H1 (cell line): ENCODE measurements around the gene DYNLRB2. TPM values are rescaled to one million over a fixed set of nuclear protein-coding genes. Genes with fewer than 3 reads are reported as not detected.

ENCODE experiments used
- CTCF ChIA-PET: fragments of 300-600 bp; sonication (Branson Sonifier 250); formaldehyde crosslinking; loops from one replicate; lab custom pipeline; 2021; ENCODE audit not compliant: partially characterized antibody; lab: Charles Lee
- POLR2A ChIA-PET: fragments of 300-600 bp; sonication (Branson Sonifier 250); formaldehyde crosslinking; loops from one replicate; lab custom pipeline; 2021; ENCODE audit warnings: inconsistent platforms; ENCODE audit not compliant: partially characterized antibody; lab: Charles Lee
- DNase-seq, 2 experiments: peaks; one replicate each; pipeline versions ENCODE4 v3.0.0 to v3.0.0-alpha.2; 2010 to 2022; ENCODE audit warnings: low spot score in 2 of 2, low read depth in 1 of 2, mixed read lengths in 1 of 2
- FAIRE-seq: peaks from 2 replicates; lab custom pipeline; 2011; peaks lifted over from hg19 to GRCh38; lab: Jason Lieb, UNC
- H2AFZ ChIP-seq: 2 replicates; pipeline ENCODE4 v1.8.1; 2012; ENCODE audit warnings: low read length, inconsistent platforms
- H2AK5ac ChIP-seq: 2 replicates; pipeline ENCODE4 v1.6.1; 2013; ENCODE audit warnings: low read depth, low read length
- H2BK120ac ChIP-seq: replicated peaks from 2 replicates; pipeline ENCODE3; 2013; ENCODE audit warnings: low read depth, low read length, inconsistent platforms
- H2BK12ac ChIP-seq: 2 replicates; pipeline ENCODE4 v1.6.1; 2013; ENCODE audit warnings: low read depth, low read length
- H2BK15ac ChIP-seq: 2 replicates; pipeline ENCODE4 v1.6.1; 2013; ENCODE audit warnings: low read length
- H2BK20ac ChIP-seq: 2 replicates; pipeline ENCODE4 v1.6.1; 2013; ENCODE audit warnings: low read length
- H2BK5ac ChIP-seq: 2 replicates; pipeline ENCODE4 v1.6.1; 2013; ENCODE audit warnings: low read depth, low read length
- H3K14ac ChIP-seq: 2 replicates; pipeline ENCODE4 v1.6.1; 2013; ENCODE audit warnings: inconsistent platforms; ENCODE audit not compliant: insufficient read length
- H3K18ac ChIP-seq: 2 replicates; pipeline ENCODE4 v1.6.1; 2013; ENCODE audit warnings: low read length; ENCODE audit errors: extremely low read depth
- H3K23ac ChIP-seq: 2 replicates; pipeline ENCODE4 v1.6.1; 2013; ENCODE audit warnings: inconsistent platforms; ENCODE audit not compliant: insufficient read length
- H3K23me2 ChIP-seq: 2 replicates; pipeline ENCODE4 v1.6.1; 2013; ENCODE audit warnings: low read depth, low read length
- H3K27ac ChIP-seq: 2 replicates; pipeline ENCODE4 v1.6.1; 2011; ENCODE audit warnings: low read depth, low read length, inconsistent platforms
- H3K27me3 ChIP-seq, 4 experiments: replicated peaks in 1 of 4; 1 replicate in 1 of 4; 2 replicates in 3 of 4; pipeline versions ENCODE4 v1.6.1 to v1.8.1; 2011 to 2013; ENCODE audit warnings: low read length in 3 of 4, mild to moderate bottlenecking in 3 of 4, inconsistent platforms in 2 of 4, mixed read lengths in 2 of 4, moderate library complexity in 1 of 4; ENCODE audit not compliant: control insufficient read depth in 3 of 4, insufficient read depth in 3 of 4; ENCODE audit errors: extremely low read depth in 1 of 4
- H3K36me3 ChIP-seq, 4 experiments: 2 replicates each; pipeline versions ENCODE4 v1.6.1 to v1.8.1; 2011 to 2013; ENCODE audit warnings: mild to moderate bottlenecking in 4 of 4, low read length in 3 of 4, moderate library complexity in 2 of 4, control low read depth in 1 of 4, inconsistent platforms in 1 of 4; ENCODE audit not compliant: insufficient read depth in 4 of 4, control insufficient read depth in 2 of 4
- H3K4ac ChIP-seq: replicated peaks from 2 replicates; pipeline ENCODE3; 2013; ENCODE audit warnings: low read length, low read depth, mixed read lengths, inconsistent platforms; ENCODE audit not compliant: insufficient read length
- H3K4me1 ChIP-seq, 4 experiments: replicated peaks in 1 of 4; 1 replicate in 1 of 4; 2 replicates in 3 of 4; pipeline versions ENCODE4 v1.6.1 to v1.8.1; 2011 to 2013; ENCODE audit warnings: low read length in 3 of 4, inconsistent platforms in 2 of 4, mixed read lengths in 1 of 4; ENCODE audit not compliant: insufficient read depth in 4 of 4, control insufficient read depth in 3 of 4
- H3K4me2 ChIP-seq, 2 experiments: 2 replicates each; pipeline versions ENCODE4 v1.6.1 to v1.8.1; 2011 to 2013; ENCODE audit warnings: low read depth in 2 of 2, low read length in 2 of 2, control low read depth in 1 of 2, inconsistent platforms in 1 of 2, mild to moderate bottlenecking in 1 of 2; ENCODE audit not compliant: insufficient read depth in 1 of 2
- H3K4me3 ChIP-seq, 4 experiments: fragments of 200-600, 300-600 bp in 1 of 4; sonication (generic), shearing (Covaris generic), sonication (Bioruptor Twin) in 1 of 4; 2 replicates each; pipeline versions ENCODE4 v1.5.1 to v1.8.1; 2011 to 2016; ENCODE audit warnings: low read length in 4 of 4, low read depth in 3 of 4, control low read depth in 2 of 4, inconsistent platforms in 2 of 4, mild to moderate bottlenecking in 2 of 4, mixed read lengths in 1 of 4, moderate library complexity in 1 of 4; ENCODE audit not compliant: insufficient read depth in 2 of 4; ENCODE audit errors: extremely low read depth in 1 of 4
- H3K56ac ChIP-seq: replicated peaks from 2 replicates; pipeline ENCODE3; 2013; ENCODE audit warnings: low read depth, mild to moderate bottlenecking, mixed read lengths, low read length, inconsistent platforms; ENCODE audit not compliant: insufficient read length
- H3K79me1 ChIP-seq: 2 replicates; pipeline ENCODE4 v1.6.1; 2013; ENCODE audit warnings: low read depth, low read length, control low read depth
- H3K79me2 ChIP-seq, 2 experiments: 2 replicates each; pipeline versions ENCODE4 v1.6.1 to v1.8.1; 2012 to 2013; ENCODE audit warnings: low read length in 2 of 2, mild to moderate bottlenecking in 2 of 2, inconsistent platforms in 1 of 2; ENCODE audit not compliant: insufficient read depth in 2 of 2, control insufficient read depth in 1 of 2
- H3K9ac ChIP-seq, 4 experiments: replicated peaks in 1 of 4; 1 replicate in 1 of 4; 2 replicates in 3 of 4; pipeline versions ENCODE4 v1.6.1 to v1.8.1; 2011 to 2013; ENCODE audit warnings: low read depth in 3 of 4, low read length in 3 of 4, control low read depth in 2 of 4, mild to moderate bottlenecking in 2 of 4, moderate library complexity in 2 of 4, inconsistent platforms in 1 of 4; ENCODE audit errors: extremely low read depth in 1 of 4
- H3K9me3 ChIP-seq, 2 experiments: 2 replicates each; pipeline versions ENCODE4 v1.6.1 to v1.8.1; 2012 to 2013; ENCODE audit warnings: mild to moderate bottlenecking in 2 of 2, moderate library complexity in 2 of 2, control low read depth in 1 of 2, inconsistent platforms in 1 of 2, low read depth in 1 of 2, low read length in 1 of 2, mixed read lengths in 1 of 2; ENCODE audit not compliant: insufficient read depth in 2 of 2
- H4K20me1 ChIP-seq, 2 experiments: replicated peaks in 1 of 2; 2 replicates each; pipeline versions ENCODE3 to v1.8.1; 2011 to 2013; ENCODE audit warnings: inconsistent platforms in 2 of 2, low read length in 2 of 2, mild to moderate bottlenecking in 1 of 2; ENCODE audit not compliant: insufficient read depth in 2 of 2, control insufficient read depth in 1 of 2
- H4K5ac ChIP-seq: 2 replicates; pipeline ENCODE4 v1.6.1; 2013; ENCODE audit warnings: low read length, low read depth, mixed read lengths, inconsistent platforms; ENCODE audit not compliant: insufficient read length
- H4K8ac ChIP-seq: 2 replicates; pipeline ENCODE4 v1.8.0; 2013; ENCODE audit warnings: mild to moderate bottlenecking, moderate library complexity, low read length, inconsistent platforms; ENCODE audit not compliant: insufficient read depth; ENCODE audit errors: extremely low read depth
- H4K91ac ChIP-seq: replicated peaks from 2 replicates; pipeline ENCODE3; 2013; ENCODE audit warnings: low read length, mixed read lengths, inconsistent platforms; ENCODE audit not compliant: insufficient read length
- EZH2 ChIP-seq: fragments of 200-600 bp; sonication (generic); IDR thresholded peaks from 2 replicates; pipeline ENCODE4 v1.7.1; 2012; ENCODE audit warnings: low read depth, mild to moderate bottlenecking, moderate library complexity, low read length, inconsistent platforms; ENCODE audit not compliant: severe bottlenecking
- FOSL1 ChIP-seq: IDR thresholded peaks from 2 replicates; pipeline ENCODE4 v1.6.1; 2011; ENCODE audit warnings: mild to moderate bottlenecking, low read depth, low read length, moderate library complexity; ENCODE audit not compliant: insufficient read depth
- KDM1A ChIP-seq: fragments of 200-600, 300-600 bp; sonication (generic); IDR thresholded peaks from 2 replicates; pipeline ENCODE4 v1.7.1; 2016; ENCODE audit warnings: mild to moderate bottlenecking, low read length, borderline replicate concordance
- POU5F1 ChIP-seq: IDR thresholded peaks from 2 replicates; pipeline ENCODE4 v1.6.1; 2011; ENCODE audit warnings: low read depth, mild to moderate bottlenecking, low read length, moderate library complexity
- RXRA ChIP-seq: IDR thresholded peaks from 2 replicates; pipeline ENCODE4 v1.6.1; 2011; ENCODE audit warnings: low read depth, mild to moderate bottlenecking, low read length, moderate library complexity; ENCODE audit not compliant: insufficient read depth
- SAP30 ChIP-seq: fragments of 300-600 bp; sonication (generic); IDR thresholded peaks from 2 replicates; pipeline ENCODE4 v1.7.1; 2012; ENCODE audit warnings: low read length, moderate library complexity, mild to moderate bottlenecking, inconsistent platforms; ENCODE audit not compliant: insufficient read depth, insufficient replicate concordance
- SUZ12 ChIP-seq: fragments of 200-600 bp; sonication (generic); IDR thresholded peaks from 2 replicates; pipeline ENCODE4 v1.6.1; 2012; ENCODE audit warnings: mild to moderate bottlenecking, inconsistent platforms, low read length, moderate library complexity, mixed read lengths
- WGBS, 2 experiments: shearing (Covaris generic) in 1 of 2; methylation state at CpG; one replicate each; pipeline versions ENCODE4 v1.1.6 to v1.1.7; 2013 to 2015; ENCODE audit warnings: low lambda C conversion rate in 2 of 2, mixed read lengths in 2 of 2, inconsistent platforms in 1 of 2, low coverage in 1 of 2, missing lambda C conversion rate in 1 of 2; ENCODE audit not compliant: insufficient replicate concordance in 2 of 2, insufficient coverage in 1 of 2, insufficient read length in 1 of 2; ENCODE audit errors: extremely low coverage in 1 of 2, missing lambda C conversion rate in 1 of 2; 5-methylcytosine and 5-hydroxymethylcytosine counted together
- polyA plus RNA-seq, 7 experiments: library from polyadenylated mRNA; depleted of rRNA in 3 of 7; stranded (reverse) in 5 of 7; unstranded in 2 of 7; fragments of >200 nt in 5 of 7; fragments of 200-250 nt in 2 of 7; gene quantifications; 1 replicate in 5 of 7; 2 replicates in 1 of 7; 4 replicates in 1 of 7; pipeline versions ENCODE4 v1.2.1 to v1.2.3, GENCODE V29; 2011 to 2013; ENCODE audit warnings: missing spikeins in 2 of 7, mixed read lengths in 2 of 7
- total RNA-seq: library from RNA; stranded (reverse); fragmentation: NEBNext Ultra II Directional; extraction: Animal tissue kit (Norgen Biotek cat#: 25700); gene quantifications from 2 replicates; pipeline ENCODE4 v1.2.1, GENCODE V29; 2021

The DYNLRB2 gene
- total and polyA plus RNA-seq, 2 of the 8 experiments (the other 6 are each of a cell fraction or from before 2014, with no cell fraction given), result not detected

- Histone ChIP-seq H4K5ac (no peak overlapping the region), H3K27me3 (no peaks in the 10 kb centered on the region), H3K23me2 (no peaks in the 10 kb centered on the region), H3K79me2 (no peaks in the 10 kb centered on the region), H3K4me3 (no peak overlapping the region), H3K27ac (no peak overlapping the region), H3K9ac (no peak overlapping the region), H3K4me1 (peaks cover 0 to 3% (median 0%) of the 10 kb centered on the region in 4 experiments; a peak in 1 of 7 replicates), H4K20me1 (no peaks in the 10 kb centered on the region), H2AFZ (no peak overlapping the region), H2BK5ac (no peak overlapping the region), H3K14ac (no peak overlapping the region), H4K91ac (no peak overlapping the region), H2BK20ac (no peak overlapping the region), H3K18ac (no peak overlapping the region), H3K79me1 (no peaks in the 10 kb centered on the region), H3K9me3 (no peaks in the 10 kb centered on the region), H3K56ac (no peak overlapping the region), H3K4me2 (no peak overlapping the region), H2AK5ac (no peak overlapping the region), H3K36me3 (no peaks in the 10 kb centered on the region), H2BK12ac (no peak overlapping the region), H2BK15ac (no peak overlapping the region), H3K4ac (no peak overlapping the region), H4K8ac (no peak overlapping the region), H2BK120ac (no peak overlapping the region), H3K23ac (no peak overlapping the region)
- ChIA-PET CTCF (interaction anchor here (1.9 kb wide), 1 partner anchor 9 kb away, joined by 15 read pairs; no protein-coding TSS in a partner anchor), POLR2A (no interaction called here)
- TF ChIP-seq SAP30 (no peak), EZH2 (no peak), POU5F1 (no peak), KDM1A (no peak), FOSL1 (no peak), RXRA (no peak), SUZ12 (no peak)
- DNase-seq (no peak), FAIRE-seq (no peak)
- 92% methylated on average over 2 of the region's 2 CpGs; no CpG with 5 or more reads in 1 of the 2 experiments for WGBS, 2 experiments
These were observed 22.9 kb upstream of the DYNLRB2 start for GRCh38 chr16:80517846-80518245.
